Pancreas (tissue), 10 donors: ENCODE measurements around the gene ASTN1. TPM values are rescaled to one million over a fixed set of nuclear protein-coding genes. Genes with fewer than 3 reads are reported as not detected.
A peak's percentile ranks its signal among the peaks of the same experiment; 100 is the strongest.

ENCODE experiments used
- ATAC-seq, 4 donors: fragments of 200-7000 bp; cut with Tn5 transposase; one replicate each; pipeline versions ENCODE4 v1.8.0 to v1.9.1; 2020; ENCODE audit warnings: mild to moderate bottlenecking in 4 of 4, moderate library complexity in 4 of 4
- DNase-seq, 6 donors: peaks; one replicate each; pipeline ENCODE4 v3.0.0-alpha.2; 2020
- FAIRE-seq: peaks from 2 replicates; lab custom pipeline; 2012; peaks lifted over from hg19 to GRCh38; lab: Jason Lieb, UNC
- H3K27ac ChIP-seq, 4 donors: fragments of 200-600 bp; sonication (generic); 1 replicate in 3 of 4; 2 replicates in 1 of 4; pipeline versions ENCODE4 v1.5.0 to v1.8.0; 2020
- H3K27me3 ChIP-seq, 4 donors: fragments of 200-600 bp; one replicate each; pipeline ENCODE4 v1.8.0; 2021
- H3K36me3 ChIP-seq, 3 donors: fragments of 200-600 bp; sonication (generic) in 1 of 3; one replicate each; pipeline versions ENCODE4 v1.5.0 to v1.8.0; 2020 to 2021
- H3K4me1 ChIP-seq, 3 donors: fragments of 200-600 bp; one replicate each; pipeline ENCODE4 v1.8.0; 2021
- H3K4me3 ChIP-seq, 4 donors: fragments of 200-600 bp; sonication (generic) in 2 of 4; one replicate each; pipeline versions ENCODE4 v1.5.0 to v1.8.0; 2020 to 2021
- H3K9me3 ChIP-seq, 4 donors: fragments of 200-600 bp; one replicate each; pipeline ENCODE4 v1.8.0; 2021
- WGBS, 2 donors: extraction: QIAGEN DNeasy Blood & Tissue Kit; methylation state at CpG; one replicate each; pipeline ENCODE4 v1.1.7; 2013; 5-methylcytosine and 5-hydroxymethylcytosine counted together
- intact Hi-C, 3 donors: fragments of 100-400 bp; cut with DNase I; formaldehyde crosslinking; loops; one replicate each; pipeline versions ENCODE4 v1.11.1 to v1.14.2; 2022
- polyA plus RNA-seq, 2 donors: library from polyadenylated mRNA; stranded (reverse); fragments of 200-250 nt; gene quantifications; one replicate each; pipeline ENCODE4 v1.2.3, GENCODE V29; 2013
- total RNA-seq, 6 donors: library from RNA; stranded (reverse); fragmentation: NEBNext Ultra II Directional in 4 of 6; extraction: Animal tissue kit (Norgen Biotek cat#: 25700) in 4 of 6; gene quantifications; one replicate each; pipeline versions ENCODE4 v1.2.1 to v1.2.4, GENCODE V29; 2021 to 2023
- TF ChIP-seq, protein P1 (sequence below), 4 donors: fragments of 200-600 bp; sonication (generic) in 3 of 4; IDR thresholded peaks; one replicate each; pipeline versions ENCODE4 v1.5.0 to v1.8.0; 2021; ENCODE audit warnings: antibody characterized with exemption in 4 of 4
- donor health status: healthy with polysubstance abuse.
- donor health status: DM: no; HTN: no; CAD: no; lungs with moderate emphysema.
- donor health status: DM: no; HTN: no; CAD: no.
- donor health status: control.
- donor health status: control.
- donor health status: Bipolar disorder and iron deficiency.
- donor health status: DM: yes; HTN: yes; CAD: no.
- donor health status: DM: no; HTN: no; CAD: no.
- donor health status: DM: no; HTN: no; CAD: no.
- donor health status: DM: yes; HTN: yes; CAD: no.

The ASTN1 gene
- total and polyA plus RNA-seq, 8 donors: 0.11 to 0.77 (median 0.32) TPM

DNA sequence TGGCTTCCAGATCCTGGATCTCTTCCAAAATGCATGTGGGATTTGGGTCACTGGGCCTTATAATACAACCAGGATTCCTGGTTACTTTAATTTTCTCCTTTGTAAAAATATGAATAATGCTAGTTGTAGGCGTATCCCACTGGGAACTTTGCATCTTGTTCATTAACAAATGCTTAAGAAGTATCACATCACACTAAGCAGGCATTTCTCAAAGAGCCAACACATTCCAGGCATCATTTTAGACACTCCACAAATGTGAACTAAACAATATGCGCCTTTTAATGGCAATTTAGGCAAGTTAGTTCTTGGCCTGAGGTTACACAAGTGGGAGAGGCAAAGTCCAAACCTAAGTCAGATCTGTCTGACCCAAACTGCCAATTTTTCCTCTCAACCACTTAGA is 22.1 kb upstream of the ASTN1 start:
- H3K4me1 ChIP-seq: no peaks in the 10 kb centered on the region
- no peaks in the 10 kb centered on the region for H3K36me3 ChIP-seq
- intact Hi-C loops: loop anchor here in 1 of 3 donors (10.0 kb wide), 1 partner anchor 292 kb away; no protein-coding TSS in a partner anchor
- TF ChIP-seq, protein P1, sequence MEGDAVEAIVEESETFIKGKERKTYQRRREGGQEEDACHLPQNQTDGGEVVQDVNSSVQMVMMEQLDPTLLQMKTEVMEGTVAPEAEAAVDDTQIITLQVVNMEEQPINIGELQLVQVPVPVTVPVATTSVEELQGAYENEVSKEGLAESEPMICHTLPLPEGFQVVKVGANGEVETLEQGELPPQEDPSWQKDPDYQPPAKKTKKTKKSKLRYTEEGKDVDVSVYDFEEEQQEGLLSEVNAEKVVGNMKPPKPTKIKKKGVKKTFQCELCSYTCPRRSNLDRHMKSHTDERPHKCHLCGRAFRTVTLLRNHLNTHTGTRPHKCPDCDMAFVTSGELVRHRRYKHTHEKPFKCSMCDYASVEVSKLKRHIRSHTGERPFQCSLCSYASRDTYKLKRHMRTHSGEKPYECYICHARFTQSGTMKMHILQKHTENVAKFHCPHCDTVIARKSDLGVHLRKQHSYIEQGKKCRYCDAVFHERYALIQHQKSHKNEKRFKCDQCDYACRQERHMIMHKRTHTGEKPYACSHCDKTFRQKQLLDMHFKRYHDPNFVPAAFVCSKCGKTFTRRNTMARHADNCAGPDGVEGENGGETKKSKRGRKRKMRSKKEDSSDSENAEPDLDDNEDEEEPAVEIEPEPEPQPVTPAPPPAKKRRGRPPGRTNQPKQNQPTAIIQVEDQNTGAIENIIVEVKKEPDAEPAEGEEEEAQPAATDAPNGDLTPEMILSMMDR (IDR thresholded peaks at IDR 0.05): no peak
- no peak for ATAC-seq
- H3K4me3 ChIP-seq: no peak overlapping the region
- WGBS, 2 donors: 92 to 94% methylated on average over 2 of the region's 2 CpGs
- DNase-seq: no peak
- no peak overlapping the region for H3K27ac ChIP-seq
- no peaks in the 10 kb centered on the region for H3K9me3 ChIP-seq
- no peaks in the 10 kb centered on the region for H3K27me3 ChIP-seq
- FAIRE-seq: no peak

DNA sequence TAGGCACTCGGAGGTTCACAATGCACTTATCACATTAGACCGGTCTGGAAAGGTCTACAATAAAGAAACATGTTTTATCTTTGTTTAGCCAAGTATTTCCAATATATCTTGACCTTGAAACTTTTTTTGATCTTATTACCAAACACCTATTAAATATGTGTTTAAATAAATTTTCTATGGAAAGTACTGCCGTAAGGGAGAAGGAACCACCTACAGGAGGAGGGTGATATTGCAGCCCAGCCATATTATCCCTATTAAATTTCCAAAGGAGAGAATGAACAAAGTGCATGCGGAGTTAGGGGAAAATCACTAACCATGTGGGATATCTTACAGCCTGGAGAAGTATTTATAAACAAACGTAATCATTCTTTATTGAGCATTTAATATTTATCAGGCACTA is 20.7 kb upstream of the ASTN1 start:
- ATAC-seq (no peak), DNase-seq (no peak), FAIRE-seq (no peak)
- Histone ChIP-seq H3K27ac (no peak overlapping the region), H3K27me3 (peaks cover 0 to 5% (median 0%) of the 10 kb centered on the region in 4 donors), H3K4me1 (peaks cover 0 to 3% (median 0%) of the 10 kb centered on the region in 3 donors), H3K9me3 (no peaks in the 10 kb centered on the region), H3K36me3 (no peaks in the 10 kb centered on the region), H3K4me3 (no peak overlapping the region)
- 57 to 68% methylated on average over 5 of the region's 5 CpGs for WGBS, 2 donors
- TF ChIP-seq, protein P1 (IDR thresholded peaks at IDR 0.05): peak in 1 of 4 donors; percentile 26
- intact Hi-C loops: loop anchor here in 1 of 3 donors (10.0 kb wide), 1 partner anchor 290 kb away; no protein-coding TSS in a partner anchor

DNA sequence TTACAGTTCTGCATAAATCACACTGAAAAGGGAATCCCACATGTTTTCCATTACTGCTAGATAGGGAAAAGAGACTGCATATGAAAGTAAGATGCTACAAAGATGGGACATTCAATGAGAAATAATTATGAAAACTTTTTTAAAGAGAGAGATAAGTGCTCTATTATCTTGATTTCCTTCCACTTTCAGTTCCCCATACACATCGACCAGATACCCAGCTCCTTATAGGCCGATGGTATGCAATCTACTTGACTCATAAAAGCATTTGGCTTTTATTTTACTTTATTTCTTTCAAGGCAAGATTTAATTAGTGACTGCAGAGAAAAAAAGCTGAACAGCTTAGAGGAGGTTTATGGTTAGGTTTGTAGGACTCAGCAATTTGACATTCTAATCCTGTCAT is 19.3 kb upstream of the ASTN1 start:
- intact Hi-C loops: loop anchor here in 1 of 3 donors (10.0 kb wide), 1 partner anchor 289 kb away; no protein-coding TSS in a partner anchor
- TF ChIP-seq, protein P1 (IDR thresholded peaks at IDR 0.05): no peak
- no peak for DNase-seq
- FAIRE-seq: no peak
- Histone ChIP-seq H3K4me1 (peaks cover 0 to 3% (median 0%) of the 10 kb centered on the region in 3 donors), H3K27ac (no peak overlapping the region), H3K9me3 (no peaks in the 10 kb centered on the region), H3K36me3 (no peaks in the 10 kb centered on the region), H3K4me3 (no peak overlapping the region), H3K27me3 (peaks cover 0 to 5% (median 0%) of the 10 kb centered on the region in 4 donors)
- WGBS, 2 donors: 56 to 73% methylated on average over 2 of the region's 2 CpGs
- ATAC-seq: no peak

DNA sequence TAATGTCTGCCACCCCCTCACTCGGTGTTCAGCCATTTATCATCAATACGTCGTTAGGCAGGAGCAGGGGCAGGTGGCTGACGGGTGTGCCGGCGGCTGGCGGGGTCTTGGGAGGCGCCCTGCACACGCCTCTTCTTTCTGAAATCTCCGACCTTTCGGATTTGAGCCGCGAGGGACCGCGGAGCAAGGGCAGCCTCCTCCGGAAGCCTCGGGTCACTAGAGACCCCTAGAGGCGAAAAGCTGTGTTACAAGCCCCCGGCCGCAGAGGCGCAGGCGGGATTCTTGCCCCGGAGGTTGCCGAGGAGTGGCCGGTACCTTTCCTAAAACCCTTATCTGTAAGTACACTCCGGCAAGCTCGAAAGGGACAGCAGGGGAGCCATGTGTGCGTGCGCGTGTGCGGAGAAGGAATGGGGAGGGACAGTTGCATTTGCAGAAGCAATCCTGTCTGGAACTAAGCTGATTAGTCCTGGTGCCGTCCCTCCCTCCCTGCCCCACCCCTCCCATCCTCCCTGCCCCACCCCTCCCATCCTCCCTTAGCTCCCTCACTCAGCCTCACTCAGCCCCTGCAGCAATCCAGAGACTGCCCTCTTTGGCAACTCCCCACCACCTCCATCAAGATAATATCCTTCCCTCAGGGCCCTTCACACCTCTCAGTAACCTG is 17.2 kb upstream of the ASTN1 start:
- WGBS, 2 donors: 0% methylated on average over 32 of the region's 32 CpGs
- Histone ChIP-seq H3K4me1 (peaks cover 0 to 3% (median 0%) of the 10 kb centered on the region in 3 donors), H3K9me3 (no peaks in the 10 kb centered on the region), H3K27me3 (peaks cover 0 to 5% (median 0%) of the 10 kb centered on the region in 4 donors), H3K36me3 (no peaks in the 10 kb centered on the region), H3K4me3 (peak overlapping the region in 1 of 4 donors; percentile 17), H3K27ac (no peak overlapping the region)
- FAIRE-seq (no peak), DNase-seq (peak; percentile 27 to 83 (median 64)), ATAC-seq (peak; percentile 81 to 99 (median 96))
- TF ChIP-seq, protein P1 (IDR thresholded peaks at IDR 0.05): peak; percentile 72 to 83 (median 79)
- intact Hi-C loops: loop anchor here in 1 of 3 donors (10.0 kb wide), 1 partner anchor 287 kb away; no protein-coding TSS in a partner anchor
